Activated B cell treated with CpG ODN at 0.5 μM for 24 hours (primary cell): ENCODE data around the gene UBAC2. TPM values are rescaled to one million over a fixed set of nuclear protein-coding genes. Genes with fewer than 3 reads are reported as not detected.

Source experiments
- ATAC-seq: fragments of 200-7000 bp; cut with Tn5 transposase; one replicate; pipeline ENCODE4 v1.10.0; 2021; ENCODE audit warnings: low read depth, mild to moderate bottlenecking, moderate library complexity
- CTCF ChIA-PET: fragments of 350-600 bp; sonication (Branson Sonifier 250); formaldehyde crosslinking; loops from one replicate; lab custom pipeline; 2021; ENCODE audit warnings: antibody characterized with exemption; lab: Charles Lee
- POLR2A ChIA-PET: fragments of 350-600 bp; sonication (Branson Sonifier 250); formaldehyde crosslinking; loops from one replicate; lab custom pipeline; 2021; ENCODE audit warnings: antibody characterized with exemption; lab: Charles Lee
- DNase-seq: peaks from one replicate; pipeline ENCODE4 v3.0.0; 2022
- H3K27ac Mint-ChIP-seq: one replicate; pipeline ENCODE4 v1.8.0; 2020; ENCODE audit warnings: mixed read lengths
- H3K27me3 Mint-ChIP-seq: one replicate; pipeline ENCODE4 v1.8.0; 2021; ENCODE audit warnings: mixed read lengths
- H3K36me3 Mint-ChIP-seq: one replicate; pipeline ENCODE4 v1.8.0; 2021; ENCODE audit warnings: low read depth, mixed read lengths
- H3K4me1 Mint-ChIP-seq: one replicate; pipeline ENCODE4 v1.8.0; 2021; ENCODE audit warnings: mixed read lengths
- H3K4me3 Mint-ChIP-seq: one replicate; pipeline ENCODE4 v1.8.0; 2020; ENCODE audit warnings: mild to moderate bottlenecking, mixed read lengths
- H3K9me3 Mint-ChIP-seq: one replicate; pipeline ENCODE4 v1.8.0; 2020; ENCODE audit warnings: mixed read lengths
- CTCF ChIP-seq: fragments of 200-600 bp; IDR thresholded peaks from one replicate; pipeline ENCODE4 v1.8.0; 2022; ENCODE audit warnings: antibody characterized with exemption, mild to moderate bottlenecking
- intact Hi-C: fragments of 100-400 bp; cut with micrococcal nuclease; formaldehyde crosslinking; loops from one replicate; pipeline ENCODE4 v1.15.1; 2024
- total RNA-seq: library from RNA; stranded (reverse); gene quantifications from 2 replicates; pipeline ENCODE4 v1.2.3, GENCODE V29; 2022

UBAC2 gene
- total RNA-seq, 1 donor from 2014 or later: 51.0 TPM

GRCh38 chr13:99269627-99270241 is 69.1 kb downstream of the UBAC2 start:
- ChIA-PET POLR2A (interaction anchor here (0.6 to 4.0 kb wide), 27 partner anchors 9 to 300 kb away, joined by 3 to 45 read pairs (median 8); partner anchors contain the start of genes GPR18, GPR183 and UBAC2), CTCF (interaction anchor here (0.5 to 10.6 kb wide), 60 partner anchors 9 to 647 kb away, joined by 3 to 370 read pairs (median 5); partner anchors contain the start of genes GPR18, GPR183 and UBAC2)
- peaks cover 65% of the 10 kb centered on the region for H3K4me1 Mint-ChIP-seq
- H3K4me3 Mint-ChIP-seq: no peak overlapping the region
- peak; percentile 48 for TF ChIP-seq CTCF
- intact Hi-C loops: loop anchor here (1.0 to 5.0 kb wide), 13 partner anchors 13 to 1245 kb away; partner anchors contain the start of genes GPR183 and TM9SF2
- H3K36me3 Mint-ChIP-seq: peaks cover 28% of the 10 kb centered on the region
- ATAC-seq: peak; percentile 70
- peak overlapping the region; percentile 74 for H3K27ac Mint-ChIP-seq
- H3K9me3 Mint-ChIP-seq: peaks cover 6% of the 10 kb centered on the region
- no peaks in the 10 kb centered on the region for H3K27me3 Mint-ChIP-seq
- DNase-seq: no peak

- CTCF ChIA-PET: interaction anchor here (0.7 to 10.6 kb wide), 33 partner anchors 8 to 336 kb away, joined by 3 to 370 read pairs (median 10); partner anchors contain the start of genes CLYBL, GPR18, GPR183 and UBAC2
- ATAC-seq (peak; percentile 22), DNase-seq (no peak)
- intact Hi-C loops: loop anchor here (1.0 to 5.0 kb wide), 6 partner anchors 12 to 342 kb away; partner anchors contain the start of genes GPR183 and TM9SF2
- H3K4me3 Mint-ChIP-seq: peak overlapping the region; percentile 4
- peak overlapping the region; percentile 74 for H3K27ac Mint-ChIP-seq
- H3K9me3 Mint-ChIP-seq: peaks cover 6% of the 10 kb centered on the region
- no peak for TF ChIP-seq CTCF
- no peaks in the 10 kb centered on the region for H3K27me3 Mint-ChIP-seq
- H3K4me1 Mint-ChIP-seq: peaks cover 65% of the 10 kb centered on the region
- H3K36me3 Mint-ChIP-seq: peaks cover 34% of the 10 kb centered on the region
- POLR2A ChIA-PET: interaction anchor here (0.6 to 4.0 kb wide), 24 partner anchors 10 to 273 kb away, joined by 3 to 45 read pairs (median 6); partner anchors contain the start of genes GPR18, GPR183 and UBAC2
Measured at GRCh38 chr13:99270518-99270917, 69.9 kb downstream of the UBAC2 start.

- intact Hi-C loops: loop anchor here (2.0 to 5.0 kb wide), 2 partner anchors 230 to 341 kb away; partner anchors contain the start of gene TM9SF2
- Mint-ChIP-seq H3K36me3 (peaks cover 36% of the 10 kb centered on the region), H3K27ac (peak overlapping the region; percentile 74), H3K9me3 (peaks cover 6% of the 10 kb centered on the region), H3K4me3 (peak overlapping the region; percentile 35), H3K4me1 (peaks cover 68% of the 10 kb centered on the region), H3K27me3 (no peaks in the 10 kb centered on the region)
- ChIA-PET CTCF (interaction anchor here (0.9 to 10.6 kb wide), 15 partner anchors 10 to 335 kb away, joined by 3 to 370 read pairs (median 17); partner anchors contain the start of gene CLYBL), POLR2A (interaction anchor here (1.0 to 4.0 kb wide), 18 partner anchors 10 to 272 kb away, joined by 3 to 45 read pairs (median 7); partner anchors contain the start of genes GPR183 and UBAC2)
- DNase-seq (no peak), ATAC-seq (no peak)
- no peak for TF ChIP-seq CTCF
Measured at GRCh38 chr13:99271249-99271648, 70.6 kb downstream of the UBAC2 start.

GRCh38 chr13:99272481-99272880 is 71.8 kb downstream of the UBAC2 start:
- ATAC-seq (no peak), DNase-seq (no peak)
- intact Hi-C loops: loop anchor here (5.0 kb wide), 1 partner anchor 340 kb away; no protein-coding TSS in a partner anchor
- peaks cover 36% of the 10 kb centered on the region for H3K36me3 Mint-ChIP-seq
- peak overlapping the region; percentile 74 for H3K27ac Mint-ChIP-seq
- no peak overlapping the region for H3K4me3 Mint-ChIP-seq
- ChIA-PET POLR2A (interaction anchor here (0.8 to 4.0 kb wide), 5 partner anchors 9 to 104 kb away, joined by 3 to 44 read pairs (median 22); partner anchors contain the start of genes GPR18 and GPR183), CTCF (interaction anchor here (1.2 to 10.6 kb wide), 5 partner anchors 25 to 164 kb away, joined by 3 to 342 read pairs (median 43); no protein-coding TSS in a partner anchor)
- H3K4me1 Mint-ChIP-seq: peaks cover 75% of the 10 kb centered on the region
- no peaks in the 10 kb centered on the region for H3K27me3 Mint-ChIP-seq
- no peak for TF ChIP-seq CTCF
- peaks cover 6% of the 10 kb centered on the region for H3K9me3 Mint-ChIP-seq
